NCI-H146 treated with DMSO at 0.1 percent for 48 hours (cell line): Measurements from ENCODE around the gene CHTF8.
"Not testable (repeated sequence)": the region's sequence is repeated elsewhere in the genome, so short reads cannot be mapped to it uniquely, and the experiment has no call there.

ENCODE experiments used
- DNase-seq: peaks from one replicate; lab custom pipeline; 2025; ENCODE audit not compliant: unreplicated experiment; lab: John Stamatoyannopoulos, UW

CHTF8 gene

GRCh38 chr16:69139464-69139863 lies 7.1 kb upstream of the CHTF8 start:
- not testable (repeated sequence) for DNase-seq

GRCh38 chr16:69138608-69139007 lies 6.2 kb upstream of the CHTF8 start:
- no peak for DNase-seq

- no peak for DNase-seq
Measured at GRCh38 chr16:69133373-69133954, 1.1 kb upstream of the CHTF8 start.

GRCh38 chr16:69131839-69132423 lies 457 bp downstream of the CHTF8 start:
- DNase-seq, result peak; percentile 50

GRCh38 chr16:69131167-69131838 lies 1.1 kb downstream of the CHTF8 start:
- no peak for DNase-seq

GRCh38 chr16:69130461-69130860 lies 1.9 kb downstream of the CHTF8 start:
- no peak for DNase-seq

GRCh38 chr16:69127966-69128510 lies 4.3 kb downstream of the CHTF8 start:
- DNase-seq, result no peak

GRCh38 chr16:69126801-69127200 lies 5.6 kb downstream of the CHTF8 start:
- DNase-seq, result not testable (repeated sequence)

- no peak for DNase-seq
Measured at GRCh38 chr16:69126221-69126620, 6.2 kb downstream of the CHTF8 start.

GRCh38 chr16:69124961-69125360 lies 7.4 kb downstream of the CHTF8 start:
- DNase-seq, result not testable (repeated sequence)

GRCh38 chr16:69124406-69124805 lies 8.0 kb downstream of the CHTF8 start:
- DNase-seq, result not testable (repeated sequence)

GRCh38 chr16:69123910-69124309 lies 8.5 kb downstream of the CHTF8 start:
- DNase-seq, result peak; percentile 29

GRCh38 chr16:69120096-69120664 lies 12.2 kb downstream of the CHTF8 start:
- DNase-seq, result no peak

- no peak for DNase-seq
Measured at GRCh38 chr16:69119536-69119935, 12.9 kb downstream of the CHTF8 start.

GRCh38 chr16:69118994-69119393 lies 13.4 kb downstream of the CHTF8 start:
- DNase-seq, result no peak

GRCh38 chr16:69118468-69118867 lies 13.9 kb downstream of the CHTF8 start:
- DNase-seq, result no peak

- DNase-seq, result no peak
Measured at GRCh38 chr16:69116906-69117305, 15.5 kb downstream of the CHTF8 start.

- no peak for DNase-seq
Measured at GRCh38 chr16:69116256-69116875, 16.0 kb downstream of the CHTF8 start.

- DNase-seq, result no peak
Measured at GRCh38 chr16:69115837-69116236, 16.6 kb downstream of the CHTF8 start.

- no peak for DNase-seq
Measured at GRCh38 chr16:69115361-69115760, 17.0 kb downstream of the CHTF8 start.

GRCh38 chr16:69114976-69115355 lies 17.4 kb downstream of the CHTF8 start:
- no peak for DNase-seq
